H9 (cell line): ENCODE data around the gene MME. TPM values are rescaled to one million over a fixed set of nuclear protein-coding genes. Genes with fewer than 3 reads are reported as not detected.

ENCODE experiments used
- DNase-seq: peaks from one replicate; pipeline ENCODE4 v3.0.0-alpha.2; 2017
- H2AFZ ChIP-seq: one replicate; pipeline ENCODE4 v1.6.1; 2013; ENCODE audit warnings: mild to moderate bottlenecking, low read length, control low read depth, moderate library complexity
- H2AK5ac ChIP-seq: 2 replicates; pipeline ENCODE4 v1.6.1; 2013; ENCODE audit warnings: low read length, control low read depth, mixed read lengths; ENCODE audit not compliant: insufficient read length
- H2BK120ac ChIP-seq: one replicate; pipeline ENCODE4 v1.6.1; 2013; ENCODE audit warnings: low read depth, mild to moderate bottlenecking, low read length, control low read depth, inconsistent platforms; ENCODE audit not compliant: poor library complexity, severe bottlenecking
- H2BK12ac ChIP-seq: 2 replicates; pipeline ENCODE4 v1.6.1; 2013; ENCODE audit warnings: low read length, control low read depth, mixed read lengths, low read depth; ENCODE audit not compliant: insufficient read length
- H2BK15ac ChIP-seq: 2 replicates; pipeline ENCODE4 v1.6.1; 2013; ENCODE audit warnings: low read depth, low read length, control low read depth
- H2BK20ac ChIP-seq: one replicate; pipeline ENCODE4 v1.6.1; 2013; ENCODE audit warnings: low read depth, mild to moderate bottlenecking, low read length, control low read depth, inconsistent platforms; ENCODE audit not compliant: poor library complexity, severe bottlenecking
- H2BK5ac ChIP-seq: 2 replicates; pipeline ENCODE4 v1.6.1; 2013; ENCODE audit warnings: low read length, control low read depth, mixed read lengths; ENCODE audit not compliant: insufficient read length
- H3K14ac ChIP-seq: 2 replicates; pipeline ENCODE4 v1.6.1; 2013; ENCODE audit warnings: low read length, control low read depth; ENCODE audit not compliant: insufficient read depth
- H3K18ac ChIP-seq: 2 replicates; pipeline ENCODE4 v1.6.1; 2013; ENCODE audit warnings: low read depth, mild to moderate bottlenecking, mixed read lengths, low read length, control low read depth; ENCODE audit not compliant: insufficient read length
- H3K23ac ChIP-seq: 2 replicates; pipeline ENCODE4 v1.6.1; 2013; ENCODE audit warnings: low read length, control low read depth, mixed read lengths, low read depth; ENCODE audit not compliant: insufficient read length
- H3K23me2 ChIP-seq: 2 replicates; pipeline ENCODE4 v1.6.1; 2013; ENCODE audit warnings: low read depth, mild to moderate bottlenecking, mixed read lengths, low read length, control low read depth; ENCODE audit not compliant: insufficient read length, poor library complexity, severe bottlenecking
- H3K27ac ChIP-seq: 2 replicates; pipeline ENCODE4 v1.5.1; 2013; ENCODE audit warnings: low read length, control low read depth, mixed read lengths, low read depth; ENCODE audit not compliant: insufficient read length
- H3K27me3 ChIP-seq: 2 replicates; pipeline ENCODE4 v1.6.1; 2013; ENCODE audit warnings: low read length, control low read depth, inconsistent platforms; ENCODE audit not compliant: insufficient read depth
- H3K4ac ChIP-seq: 2 replicates; pipeline ENCODE4 v1.6.1; 2013; ENCODE audit warnings: low read depth, mild to moderate bottlenecking, control low read depth, inconsistent platforms, low read length, moderate library complexity
- H3K4me1 ChIP-seq: 2 replicates; pipeline ENCODE4 v1.6.1; 2013; ENCODE audit warnings: low read length, control low read depth, inconsistent platforms; ENCODE audit not compliant: insufficient read depth
- H3K4me2 ChIP-seq: 2 replicates; pipeline ENCODE4 v1.6.1; 2013; ENCODE audit warnings: low read length, control low read depth, mixed read lengths; ENCODE audit not compliant: insufficient read length, insufficient read depth
- H3K56ac ChIP-seq: 2 replicates; pipeline ENCODE4 v1.6.1; 2013; ENCODE audit warnings: low read depth, mild to moderate bottlenecking, mixed read lengths, low read length, control low read depth; ENCODE audit not compliant: insufficient read length
- H3K79me1 ChIP-seq: 2 replicates; pipeline ENCODE4 v1.6.1; 2013; ENCODE audit warnings: low read depth, mild to moderate bottlenecking, moderate library complexity, low read length, control low read depth, inconsistent platforms; ENCODE audit not compliant: insufficient read depth, poor library complexity, severe bottlenecking
- H3K79me2 ChIP-seq: 2 replicates; pipeline ENCODE4 v1.6.1; 2013; ENCODE audit warnings: low read length, control low read depth, inconsistent platforms; ENCODE audit not compliant: insufficient read depth
- H3K9ac ChIP-seq: 2 replicates; pipeline ENCODE4 v1.6.1; 2013; ENCODE audit warnings: low read length, control low read depth, mixed read lengths; ENCODE audit not compliant: insufficient read length; ENCODE audit errors: extremely low read depth
- H3K9me3 ChIP-seq: one replicate; pipeline ENCODE4 v1.6.1; 2013; ENCODE audit warnings: low read depth, low read length, inconsistent platforms; ENCODE audit not compliant: control insufficient read depth
- H3T11ph ChIP-seq: one replicate; pipeline ENCODE4 v1.6.1; 2013; ENCODE audit warnings: mild to moderate bottlenecking, low read length, control low read depth, inconsistent platforms
- H4K20me1 ChIP-seq: one replicate; pipeline ENCODE4 v1.6.1; 2013; ENCODE audit not compliant: control insufficient read depth, insufficient read length, insufficient read depth
- H4K5ac ChIP-seq: 2 replicates; pipeline ENCODE4 v1.6.1; 2013; ENCODE audit warnings: low read depth, mild to moderate bottlenecking, mixed read lengths, low read length, control low read depth; ENCODE audit not compliant: insufficient read length
- H4K8ac ChIP-seq: replicated peaks from 2 replicates; pipeline ENCODE4 v1.6.1; 2013; ENCODE audit warnings: low read length, control low read depth, mixed read lengths, low read depth; ENCODE audit not compliant: insufficient read length
- H4K91ac ChIP-seq: 2 replicates; pipeline ENCODE4 v1.6.1; 2013; ENCODE audit warnings: low read depth, mild to moderate bottlenecking, moderate library complexity, mixed read lengths, low read length, control low read depth; ENCODE audit not compliant: insufficient read length
- H3K27ac Mint-ChIP-seq, 3 experiments: 2 replicates in 2 of 3; 3 replicates in 1 of 3; pipeline ENCODE4 v1.8.0; 2020 to 2021; ENCODE audit warnings: mixed read lengths in 3 of 3, mild to moderate bottlenecking in 1 of 3, moderate library complexity in 1 of 3
- H3K27me3 Mint-ChIP-seq: 2 replicates; pipeline ENCODE4 v1.8.0; 2021; ENCODE audit warnings: low read depth, mild to moderate bottlenecking, moderate library complexity, mixed read lengths
- H3K36me3 Mint-ChIP-seq, 3 experiments: 2 replicates in 2 of 3; 3 replicates in 1 of 3; pipeline ENCODE4 v1.8.0; 2020 to 2021; ENCODE audit warnings: low read depth in 3 of 3, mixed read lengths in 3 of 3; ENCODE audit not compliant: insufficient read depth in 1 of 3
- H3K4me1 Mint-ChIP-seq, 2 experiments: 2 replicates each; pipeline ENCODE4 v1.8.0; 2020; ENCODE audit warnings: mixed read lengths in 2 of 2
- H3K4me3 Mint-ChIP-seq, 2 experiments: 2 replicates in 1 of 2; 3 replicates in 1 of 2; pipeline ENCODE4 v1.8.0; 2020 to 2021; ENCODE audit warnings: mild to moderate bottlenecking in 2 of 2, mixed read lengths in 2 of 2, moderate library complexity in 1 of 2
- H3K9me3 Mint-ChIP-seq, 2 experiments: 2 replicates in 1 of 2; 3 replicates in 1 of 2; pipeline ENCODE4 v1.8.0; 2020; ENCODE audit warnings: mild to moderate bottlenecking in 2 of 2, mixed read lengths in 2 of 2, moderate library complexity in 1 of 2
- CTCF ChIP-seq: fragments of 200-600 bp; sonication (generic); conservative IDR thresholded peaks from 3 replicates; pipeline ENCODE4 v1.8.0; 2021; ENCODE audit warnings: antibody characterized with exemption, mild to moderate bottlenecking
- WGBS: extraction: QIAGEN DNeasy Blood & Tissue Kit; methylation state at CpG from one replicate; pipeline ENCODE4 v1.1.7; 2013; ENCODE audit warnings: missing lambda C conversion rate, low lambda C conversion rate, mixed read lengths; ENCODE audit not compliant: insufficient read length; ENCODE audit errors: extremely low coverage; 5-methylcytosine and 5-hydroxymethylcytosine counted together
- total RNA-seq: library from RNA; stranded (reverse); gene quantifications from 2 replicates; pipeline ENCODE4 v1.2.1, GENCODE V29; 2021

Gene MME
- total RNA-seq, 1 experiment from 2014 or later: 16.4 TPM

DNA sequence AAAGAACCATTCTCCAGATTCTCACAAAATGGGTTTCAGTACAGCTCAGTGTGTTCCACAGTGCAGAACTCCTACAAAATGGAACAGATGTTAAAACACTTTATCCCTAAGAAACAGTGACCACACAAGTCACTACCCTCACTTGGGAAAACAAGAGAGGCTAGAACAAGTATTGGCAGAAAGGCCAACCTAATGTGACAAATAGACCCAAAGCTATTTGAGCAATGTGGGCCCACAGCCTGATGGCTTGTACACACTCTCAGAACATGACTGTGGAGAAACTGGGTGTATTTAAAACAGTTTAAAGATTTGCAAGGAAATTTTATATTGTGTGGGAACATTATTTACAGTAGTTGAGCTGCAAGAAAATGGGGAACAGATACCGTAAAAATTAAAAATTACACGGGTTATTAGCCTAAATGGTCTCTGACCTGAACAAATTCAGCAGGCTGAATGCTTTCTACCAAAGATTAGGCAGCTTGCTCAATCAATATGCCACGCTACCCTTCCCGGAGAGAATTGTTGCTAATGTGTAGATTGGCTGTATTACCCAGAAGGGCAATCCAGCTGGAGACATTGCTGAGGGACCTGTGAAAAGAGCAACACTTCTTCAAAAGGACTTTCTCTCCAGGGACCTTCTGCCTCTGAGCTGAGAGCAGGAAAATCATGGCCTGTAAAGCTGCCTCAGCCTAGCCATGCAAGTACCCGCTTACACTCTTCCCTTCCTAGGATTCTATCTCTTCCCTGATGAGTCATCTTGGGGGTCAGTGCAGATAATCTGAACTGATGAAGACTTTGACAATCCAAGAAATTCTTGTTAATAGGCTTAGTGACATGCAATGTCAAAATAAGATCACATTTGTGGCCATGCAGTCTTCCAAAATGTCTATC is 116.3 kb downstream of the MME start:
- no peaks in the 10 kb centered on the region for H3K27me3 ChIP-seq
- H3K4me2 ChIP-seq: no peak overlapping the region
- Mint-ChIP-seq H3K4me1 (no peaks in the 10 kb centered on the region), H3K9me3 (no peaks in the 10 kb centered on the region), H3K27ac (no peak overlapping the region), H3K27me3 (no peaks in the 10 kb centered on the region), H3K4me3 (no peak overlapping the region), H3K36me3 (no peaks in the 10 kb centered on the region)
- H3K18ac ChIP-seq: no peak overlapping the region
- H3K56ac ChIP-seq: no peak overlapping the region
- H2BK5ac ChIP-seq: no peak overlapping the region
- H3K23ac ChIP-seq: no peak overlapping the region
- no peak overlapping the region for H2AFZ ChIP-seq
- H3K4ac ChIP-seq: no peak overlapping the region
- H4K8ac ChIP-seq: no peak overlapping the region
- H4K20me1 ChIP-seq: no peaks in the 10 kb centered on the region
- no peak overlapping the region for H4K5ac ChIP-seq
- no peak overlapping the region for H2BK20ac ChIP-seq
- no peaks in the 10 kb centered on the region for H3K79me2 ChIP-seq
- H3K9ac ChIP-seq: no peak overlapping the region
- WGBS: no CpG with 5 or more reads among the region's 5 CpGs
- H2AK5ac ChIP-seq: no peak overlapping the region
- no peaks in the 10 kb centered on the region for H3K4me1 ChIP-seq
- H3K23me2 ChIP-seq: no peaks in the 10 kb centered on the region
- no peak for TF ChIP-seq CTCF
- no peak overlapping the region for H3T11ph ChIP-seq
- no peak overlapping the region for H3K14ac ChIP-seq
- H3K27ac ChIP-seq: no peak overlapping the region
- no peak overlapping the region for H2BK15ac ChIP-seq
- H2BK12ac ChIP-seq: no peak overlapping the region
- H4K91ac ChIP-seq: no peak overlapping the region
- no peak for DNase-seq
- H2BK120ac ChIP-seq: no peak overlapping the region
- H3K9me3 ChIP-seq: no peaks in the 10 kb centered on the region
- H3K79me1 ChIP-seq: no peaks in the 10 kb centered on the region
